MCF 10A (cell line): ENCODE measurements around the gene RIPOR3. TPM values are rescaled to one million over a fixed set of nuclear protein-coding genes. Genes with fewer than 3 reads are reported as not detected.

Source experiments
- BruUV-seq: library from RNA; stranded (reverse); fragments of 400-500 nt; replicated peaks from 2 replicates; lab custom pipeline; 2021; lab: Mats Ljungman, UMichigan
- CTCF ChIA-PET: fragments of 300-600 bp; sonication (Branson Sonifier 250); formaldehyde crosslinking; extraction: SDS; loops from one replicate; lab custom pipeline; 2021; ENCODE audit warnings: antibody characterized with exemption, inconsistent platforms; lab: Yijun Ruan, JAX
- POLR2A ChIA-PET: fragments of 300-600, 350-650 bp; sonication (Branson Sonifier 250); formaldehyde crosslinking; extraction: SDS; loops from one replicate; lab custom pipeline; 2020; ENCODE audit warnings: antibody characterized with exemption, inconsistent platforms; lab: Yijun Ruan, JAX
- DNase-seq: peaks from one replicate; pipeline ENCODE4 v3.0.0-alpha.2; 2018; ENCODE audit not compliant: unreplicated experiment
- H3K27ac Mint-ChIP-seq: one replicate; pipeline ENCODE4 v1.8.0; 2022; ENCODE audit warnings: mild to moderate bottlenecking, low read depth, mixed read lengths; ENCODE audit not compliant: unreplicated experiment
- H3K27me3 Mint-ChIP-seq: one replicate; pipeline ENCODE4 v1.8.0; 2022; ENCODE audit warnings: mixed read lengths; ENCODE audit not compliant: insufficient read depth, unreplicated experiment
- H3K36me3 Mint-ChIP-seq: one replicate; pipeline ENCODE4 v1.8.0; 2022; ENCODE audit warnings: mild to moderate bottlenecking, moderate library complexity, mixed read lengths; ENCODE audit not compliant: insufficient read depth, unreplicated experiment
- H3K4me1 Mint-ChIP-seq: one replicate; pipeline ENCODE4 v1.8.0; 2022; ENCODE audit warnings: mixed read lengths; ENCODE audit not compliant: insufficient read depth, unreplicated experiment
- H3K4me3 Mint-ChIP-seq: one replicate; pipeline ENCODE4 v1.8.0; 2022; ENCODE audit warnings: mild to moderate bottlenecking, moderate library complexity, mixed read lengths; ENCODE audit not compliant: unreplicated experiment
- H3K9me3 Mint-ChIP-seq: one replicate; pipeline ENCODE4 v1.8.0; 2022; ENCODE audit warnings: mixed read lengths; ENCODE audit not compliant: unreplicated experiment
- intact Hi-C: fragments of 100-400 bp; cut with micrococcal nuclease; formaldehyde crosslinking; loops from 2 replicates; pipeline ENCODE4 v1.14.1; 2022
- total RNA-seq: library from RNA; stranded (reverse); gene quantifications from 2 replicates; pipeline ENCODE4 v1.2.3, GENCODE V29; 2022
- TF ChIP-seq, protein P1 (sequence below): fragments of 200-600 bp; IDR thresholded peaks from one replicate; pipeline ENCODE4 v1.8.0; 2022; ENCODE audit warnings: antibody characterized with exemption, mild to moderate bottlenecking; ENCODE audit not compliant: unreplicated experiment

Gene RIPOR3
- total RNA-seq, 1 experiment from 2014 or later = not detected

DNA sequence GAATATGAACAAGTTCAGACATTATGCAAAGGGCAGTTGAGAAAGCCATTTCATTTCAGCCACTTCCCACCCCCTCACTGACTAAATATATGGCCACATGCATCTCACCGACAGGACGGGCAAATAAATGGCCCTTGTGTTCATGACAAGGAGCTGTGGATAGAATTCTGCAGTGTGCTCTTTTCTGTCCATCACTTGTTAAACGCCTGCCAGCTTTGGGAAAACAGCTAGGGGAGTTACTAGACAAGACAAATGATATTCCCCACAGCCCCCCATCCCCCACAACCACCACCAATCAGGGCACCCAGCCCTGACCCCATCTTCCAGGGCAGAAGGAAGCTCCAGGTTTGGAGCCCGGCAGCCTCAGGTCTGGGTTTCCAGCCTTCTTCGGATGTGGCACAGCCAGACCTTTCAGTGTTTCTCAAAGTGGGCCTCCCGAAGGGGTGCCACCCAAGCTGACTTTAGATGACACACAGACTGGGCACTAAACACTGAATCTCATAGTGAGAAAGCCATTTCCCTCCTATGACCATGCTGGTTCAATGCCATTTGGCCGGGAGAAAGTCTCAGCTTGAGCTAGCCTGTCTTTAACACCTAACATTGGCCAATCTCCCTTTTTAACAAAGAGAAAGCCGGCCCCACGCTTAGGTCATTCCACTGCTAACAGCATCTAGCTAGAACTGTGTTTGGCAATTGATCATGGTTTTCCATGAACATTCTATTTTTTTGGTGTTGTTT lies 4.0 kb upstream of the RIPOR3 start:
- POLR2A ChIA-PET = interaction anchor here (0.6 to 1.0 kb wide), 4 partner anchors 18 to 306 kb away, joined by 3 to 5 read pairs (median 4); no protein-coding TSS in a partner anchor
- intact Hi-C loops = no loop called here

DNA sequence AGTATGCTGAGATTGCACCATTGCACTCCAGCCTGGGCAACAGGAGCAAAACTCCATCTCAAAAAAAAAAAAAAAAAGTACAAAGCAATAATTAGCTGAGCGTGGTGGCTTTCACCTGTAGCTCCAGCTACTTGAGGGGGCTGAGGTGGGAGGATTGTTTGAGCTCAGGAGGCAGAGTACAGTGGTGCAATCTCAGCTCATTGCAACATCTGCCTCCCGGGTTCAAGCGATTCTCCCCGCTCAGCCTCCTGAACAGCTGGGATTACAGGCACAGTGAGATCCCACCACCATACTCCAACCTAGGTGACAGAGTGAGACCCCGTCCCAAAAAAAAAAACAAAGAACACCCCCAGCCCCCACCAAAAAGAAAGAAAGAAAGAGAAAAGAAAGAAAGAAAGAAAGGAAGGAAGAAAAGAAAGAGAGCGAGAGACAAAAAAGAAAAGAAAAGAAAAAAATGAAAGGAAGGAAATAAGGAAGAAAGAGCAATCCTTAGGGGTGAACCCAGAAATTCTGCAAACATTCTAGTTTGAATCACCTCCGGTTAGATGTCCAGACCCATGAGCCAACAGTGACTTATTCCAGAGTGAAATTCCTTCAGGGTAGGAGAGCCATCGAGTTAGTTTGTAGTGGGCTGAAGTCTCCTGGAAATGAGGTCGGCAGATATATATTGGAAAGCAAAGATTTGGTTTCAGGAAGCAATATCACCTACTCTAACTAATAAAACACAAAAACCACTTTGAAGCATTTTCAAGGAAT lies 3.2 kb upstream of the RIPOR3 start:
- no peak for DNase-seq
- TF ChIP-seq, protein P1, sequence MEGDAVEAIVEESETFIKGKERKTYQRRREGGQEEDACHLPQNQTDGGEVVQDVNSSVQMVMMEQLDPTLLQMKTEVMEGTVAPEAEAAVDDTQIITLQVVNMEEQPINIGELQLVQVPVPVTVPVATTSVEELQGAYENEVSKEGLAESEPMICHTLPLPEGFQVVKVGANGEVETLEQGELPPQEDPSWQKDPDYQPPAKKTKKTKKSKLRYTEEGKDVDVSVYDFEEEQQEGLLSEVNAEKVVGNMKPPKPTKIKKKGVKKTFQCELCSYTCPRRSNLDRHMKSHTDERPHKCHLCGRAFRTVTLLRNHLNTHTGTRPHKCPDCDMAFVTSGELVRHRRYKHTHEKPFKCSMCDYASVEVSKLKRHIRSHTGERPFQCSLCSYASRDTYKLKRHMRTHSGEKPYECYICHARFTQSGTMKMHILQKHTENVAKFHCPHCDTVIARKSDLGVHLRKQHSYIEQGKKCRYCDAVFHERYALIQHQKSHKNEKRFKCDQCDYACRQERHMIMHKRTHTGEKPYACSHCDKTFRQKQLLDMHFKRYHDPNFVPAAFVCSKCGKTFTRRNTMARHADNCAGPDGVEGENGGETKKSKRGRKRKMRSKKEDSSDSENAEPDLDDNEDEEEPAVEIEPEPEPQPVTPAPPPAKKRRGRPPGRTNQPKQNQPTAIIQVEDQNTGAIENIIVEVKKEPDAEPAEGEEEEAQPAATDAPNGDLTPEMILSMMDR = no peak
- Mint-ChIP-seq H3K27ac (no peak overlapping the region), H3K36me3 (no peaks in the 10 kb centered on the region), H3K4me3 (no peak overlapping the region), H3K4me1 (peaks cover 12% of the 10 kb centered on the region), H3K9me3 (no peaks in the 10 kb centered on the region), H3K27me3 (no peaks in the 10 kb centered on the region)
- intact Hi-C loops = no loop called here
- no TSS peak for BruUV-seq
- ChIA-PET CTCF (interaction anchor here (0.6 to 1.3 kb wide), 3 partner anchors 51 to 94 kb away, joined by 3 read pairs; no protein-coding TSS in a partner anchor), POLR2A (interaction anchor here (0.6 to 1.0 kb wide), 3 partner anchors 15 to 306 kb away, joined by 3 read pairs; no protein-coding TSS in a partner anchor)

More for the DNA sequence above, 4.0 kb upstream of the RIPOR3 start:
- TF ChIP-seq, protein P1 = no peak
- no peak for DNase-seq
- no TSS peak for BruUV-seq
- H3K36me3 Mint-ChIP-seq = no peaks in the 10 kb centered on the region
- no peak overlapping the region for H3K4me3 Mint-ChIP-seq
- CTCF ChIA-PET = interaction anchor here (0.6 to 1.3 kb wide), 2 partner anchors 60 to 93 kb away, joined by 3 to 5 read pairs; no protein-coding TSS in a partner anchor
- no peaks in the 10 kb centered on the region for H3K27me3 Mint-ChIP-seq
- peaks cover 8% of the 10 kb centered on the region for H3K4me1 Mint-ChIP-seq
- H3K27ac Mint-ChIP-seq = no peak overlapping the region
- no peaks in the 10 kb centered on the region for H3K9me3 Mint-ChIP-seq

DNA sequence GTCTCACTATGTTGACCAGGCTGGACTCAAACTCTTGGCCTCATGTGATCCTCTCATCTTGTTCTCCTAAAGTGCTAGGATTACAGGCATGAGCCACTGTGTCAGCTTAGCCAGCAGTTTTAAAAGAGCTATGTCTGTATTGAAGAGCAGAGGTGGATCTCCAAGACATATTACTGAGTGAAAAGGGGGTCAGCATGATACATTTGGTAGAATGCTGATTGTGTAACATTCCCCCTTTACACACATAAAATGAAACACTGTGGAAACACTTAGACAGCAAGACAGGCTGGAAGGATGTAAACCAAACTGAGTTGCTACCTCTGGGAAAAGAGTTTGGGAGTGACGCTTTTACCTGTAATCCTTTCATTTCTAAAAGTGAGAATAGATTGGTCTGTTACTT lies 1.7 kb upstream of the RIPOR3 start:
- no peak overlapping the region for H3K27ac Mint-ChIP-seq
- ChIA-PET CTCF (interaction anchor here (1.4 kb wide), 1 partner anchor 18 kb away, joined by 6 read pairs; no protein-coding TSS in a partner anchor), POLR2A (no interaction called here)
- peaks cover 12% of the 10 kb centered on the region for H3K4me1 Mint-ChIP-seq
- H3K27me3 Mint-ChIP-seq = no peaks in the 10 kb centered on the region
- no peaks in the 10 kb centered on the region for H3K36me3 Mint-ChIP-seq
- TF ChIP-seq, protein P1 = no peak
- H3K9me3 Mint-ChIP-seq = no peaks in the 10 kb centered on the region
- H3K4me3 Mint-ChIP-seq = no peak overlapping the region
- no TSS peak for BruUV-seq
- no peak for DNase-seq
- intact Hi-C loops = no loop called here

GRCh38 chr20:50692552-50692933 lies 1.2 kb upstream of the RIPOR3 start:
- Mint-ChIP-seq H3K4me3 (no peak overlapping the region), H3K36me3 (no peaks in the 10 kb centered on the region), H3K27ac (no peak overlapping the region), H3K4me1 (peaks cover 12% of the 10 kb centered on the region), H3K9me3 (no peaks in the 10 kb centered on the region), H3K27me3 (no peaks in the 10 kb centered on the region)
- POLR2A ChIA-PET = no interaction called here
- intact Hi-C loops = no loop called here
- CTCF ChIA-PET = interaction anchor here (1.4 kb wide), 1 partner anchor 18 kb away, joined by 6 read pairs; no protein-coding TSS in a partner anchor
- TF ChIP-seq, protein P1 = no peak
- DNase-seq = no peak
- no TSS peak for BruUV-seq
